ENCODE data around the gene UCP3. TPM values are rescaled to one million over a fixed set of nuclear protein-coding genes. Genes with fewer than 3 reads are reported as not detected.

Gene UCP3
- polyA plus RNA-seq, 1 experiment: 0.77 TPM

DNA sequence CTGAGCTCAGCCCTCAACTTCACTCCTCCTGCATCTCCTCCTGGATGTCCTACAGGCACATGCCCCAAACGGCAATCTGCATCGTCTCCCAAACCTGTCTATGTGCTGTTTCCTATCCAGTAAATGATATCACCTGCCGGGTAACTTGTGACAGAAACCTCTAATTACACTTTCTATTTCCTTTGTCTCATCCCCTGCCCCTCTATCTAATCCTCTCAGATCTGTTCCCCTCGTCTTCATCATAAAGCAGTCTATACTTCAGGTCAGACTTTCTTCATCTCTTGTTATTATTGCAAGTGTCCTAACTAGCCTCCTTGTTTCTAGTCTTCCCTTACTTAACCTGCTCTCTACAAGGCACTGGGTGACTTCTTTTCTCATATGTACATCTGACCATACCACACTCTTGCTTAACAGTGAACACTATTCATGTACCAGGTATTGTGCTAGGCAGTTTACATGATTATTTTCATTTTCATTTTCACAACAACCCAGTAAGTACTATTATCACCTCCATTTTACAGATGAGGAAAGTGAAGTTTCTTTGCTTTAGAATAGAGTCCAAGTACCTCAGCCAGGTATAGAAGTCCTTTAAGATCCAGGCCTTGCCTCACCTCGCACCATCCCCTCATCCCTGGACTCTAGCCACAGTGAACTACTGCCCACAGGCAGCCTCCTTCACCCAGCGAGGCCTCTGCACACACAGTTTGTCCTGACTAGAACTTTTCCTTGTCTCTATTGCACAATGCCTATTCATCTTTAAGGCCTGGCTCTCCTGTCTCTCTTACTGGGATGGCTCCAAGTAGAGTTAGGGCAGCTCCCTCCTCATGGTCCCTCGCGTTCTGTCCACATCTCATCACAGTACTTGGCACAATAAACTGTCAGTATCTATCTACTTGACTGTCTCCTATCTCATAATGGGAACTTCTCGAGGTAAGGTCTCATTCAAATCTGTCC is 22.1 kb upstream of the UCP3 start:
- ChIA-PET CTCF (no interaction called here), POLR2A (no interaction called here)
- TF ChIP-seq, protein P1, sequence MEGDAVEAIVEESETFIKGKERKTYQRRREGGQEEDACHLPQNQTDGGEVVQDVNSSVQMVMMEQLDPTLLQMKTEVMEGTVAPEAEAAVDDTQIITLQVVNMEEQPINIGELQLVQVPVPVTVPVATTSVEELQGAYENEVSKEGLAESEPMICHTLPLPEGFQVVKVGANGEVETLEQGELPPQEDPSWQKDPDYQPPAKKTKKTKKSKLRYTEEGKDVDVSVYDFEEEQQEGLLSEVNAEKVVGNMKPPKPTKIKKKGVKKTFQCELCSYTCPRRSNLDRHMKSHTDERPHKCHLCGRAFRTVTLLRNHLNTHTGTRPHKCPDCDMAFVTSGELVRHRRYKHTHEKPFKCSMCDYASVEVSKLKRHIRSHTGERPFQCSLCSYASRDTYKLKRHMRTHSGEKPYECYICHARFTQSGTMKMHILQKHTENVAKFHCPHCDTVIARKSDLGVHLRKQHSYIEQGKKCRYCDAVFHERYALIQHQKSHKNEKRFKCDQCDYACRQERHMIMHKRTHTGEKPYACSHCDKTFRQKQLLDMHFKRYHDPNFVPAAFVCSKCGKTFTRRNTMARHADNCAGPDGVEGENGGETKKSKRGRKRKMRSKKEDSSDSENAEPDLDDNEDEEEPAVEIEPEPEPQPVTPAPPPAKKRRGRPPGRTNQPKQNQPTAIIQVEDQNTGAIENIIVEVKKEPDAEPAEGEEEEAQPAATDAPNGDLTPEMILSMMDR (IDR thresholded peaks at IDR 0.05; ENCODE audit: insufficient read depth, low read depth, low read length): no peak
- Histone ChIP-seq H3K4me3 (ENCODE audit: low read depth, low read length) (no peak overlapping the region), H3K27me3 (ENCODE audit: control insufficient read depth, insufficient read depth, low read length) (no peaks in the 10 kb centered on the region), H3K36me3 (ENCODE audit: control insufficient read depth, insufficient read depth, low read length) (peaks cover 9% of the 10 kb centered on the region)
- no peak for DNase-seq (ENCODE audit: low read depth)

DNA sequence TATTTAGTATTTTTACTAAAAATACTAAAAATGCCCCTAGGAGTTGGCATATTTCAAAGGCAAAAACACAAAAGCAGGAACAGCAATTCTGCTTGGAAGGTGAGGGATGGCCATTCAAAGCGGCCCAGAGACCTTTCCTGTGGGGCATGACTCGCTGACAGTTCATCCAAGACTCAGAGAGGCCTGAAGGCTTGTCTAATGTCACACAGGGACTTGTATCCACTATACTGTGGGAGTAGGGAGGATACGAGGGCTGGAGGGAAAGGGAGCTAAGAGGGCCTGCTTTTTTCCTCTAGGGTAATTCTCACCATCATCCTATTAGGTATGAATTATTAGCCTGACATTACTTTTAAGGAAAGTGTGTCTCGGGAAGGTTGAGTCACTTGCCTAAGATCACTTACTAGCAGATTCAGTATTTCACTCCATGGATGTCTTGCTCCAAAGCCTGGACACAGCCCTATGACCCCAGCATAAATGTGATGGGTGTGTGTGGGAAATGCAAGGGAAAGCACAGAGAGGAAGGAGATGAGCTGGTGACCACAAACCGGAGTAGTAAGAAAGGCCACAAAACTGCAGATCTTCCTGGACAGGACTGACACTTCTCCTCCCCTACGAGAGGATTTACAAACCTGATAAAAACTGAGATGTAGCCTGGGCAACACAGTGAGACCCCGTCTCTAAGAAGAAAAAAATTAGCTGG is 16.7 kb upstream of the UCP3 start:
- POLR2A ChIA-PET: no interaction called here
- CTCF ChIA-PET: no interaction called here
- no peaks in the 10 kb centered on the region for H3K27me3 ChIP-seq (ENCODE audit: control insufficient read depth, insufficient read depth, low read length)
- peak; percentile 34 for DNase-seq (ENCODE audit: low read depth)
- H3K36me3 ChIP-seq (ENCODE audit: control insufficient read depth, insufficient read depth, low read length): no peaks in the 10 kb centered on the region; the same call in 1 of the 2 replicates
- H3K4me3 ChIP-seq (ENCODE audit: low read depth, low read length): no peak overlapping the region
- TF ChIP-seq, protein P1 (IDR thresholded peaks at IDR 0.05; ENCODE audit: insufficient read depth, low read depth, low read length): no peak

DNA sequence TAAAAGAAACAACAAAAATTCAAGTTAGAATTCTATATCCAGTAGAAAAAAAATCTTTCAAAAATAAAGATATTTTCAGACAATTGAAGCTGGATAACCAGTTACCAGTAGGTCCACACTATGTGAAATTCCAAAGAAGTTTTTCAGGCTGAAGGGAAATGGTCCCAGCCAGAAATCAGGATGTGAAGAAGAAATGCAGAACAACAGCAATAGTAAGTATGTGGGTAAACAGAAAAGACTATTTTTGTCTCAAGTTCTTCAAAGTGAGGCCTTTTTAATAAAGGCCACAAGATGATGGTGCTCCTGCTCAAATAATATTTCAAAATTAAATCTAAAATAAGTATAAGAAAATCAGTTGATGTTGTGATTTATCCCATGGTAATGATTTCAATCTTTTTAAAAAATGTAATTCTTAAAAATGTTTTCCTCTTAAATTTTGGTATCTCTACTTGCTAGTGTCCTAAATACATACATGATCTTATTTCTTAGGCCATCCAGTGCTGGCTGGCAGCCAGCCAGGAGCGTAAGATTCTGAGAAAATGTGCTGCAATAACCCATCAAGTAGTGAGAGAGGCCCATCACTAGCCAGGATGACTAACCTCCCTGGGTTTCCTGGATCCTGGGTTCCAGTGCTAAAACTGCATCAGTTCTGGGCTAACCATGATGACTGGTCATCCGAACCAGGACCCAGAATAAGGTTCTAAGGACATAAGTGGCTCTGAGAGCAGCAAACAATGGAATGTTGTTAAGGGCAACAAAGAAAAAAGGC is 15.6 kb upstream of the UCP3 start:
- H3K4me3 ChIP-seq (ENCODE audit: low read depth, low read length): no peak overlapping the region
- POLR2A ChIA-PET: no interaction called here
- TF ChIP-seq, protein P1 (IDR thresholded peaks at IDR 0.05; ENCODE audit: insufficient read depth, low read depth, low read length): no peak
- no peak for DNase-seq (ENCODE audit: low read depth)
- H3K36me3 ChIP-seq (ENCODE audit: control insufficient read depth, insufficient read depth, low read length): peaks cover 2% of the 10 kb centered on the region
- H3K27me3 ChIP-seq (ENCODE audit: control insufficient read depth, insufficient read depth, low read length): no peaks in the 10 kb centered on the region
- CTCF ChIA-PET: no interaction called here

DNA sequence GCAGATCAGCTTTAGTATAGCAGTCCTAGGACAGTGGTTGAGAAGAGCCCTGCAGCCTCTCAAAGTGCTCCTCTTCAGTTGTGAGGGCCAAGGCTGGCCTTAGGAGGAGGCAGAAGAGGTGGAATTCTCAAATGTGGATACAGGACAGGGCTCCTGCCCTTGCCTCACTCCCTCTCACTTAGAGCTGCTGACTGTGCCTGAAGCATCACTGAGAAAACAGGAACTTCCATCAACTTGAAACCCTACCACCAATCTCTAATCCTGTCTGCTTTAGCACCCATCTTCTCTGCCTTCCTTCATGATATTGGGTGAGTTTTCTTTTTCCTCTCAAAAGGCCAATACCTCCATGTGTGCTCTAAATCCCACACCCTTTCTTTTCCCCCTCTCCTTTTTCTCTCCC is 14.4 kb upstream of the UCP3 start:
- no peak overlapping the region for H3K4me3 ChIP-seq (ENCODE audit: low read depth, low read length)
- TF ChIP-seq, protein P1 (IDR thresholded peaks at IDR 0.05; ENCODE audit: insufficient read depth, low read depth, low read length): no peak
- peaks cover 2% of the 10 kb centered on the region for H3K36me3 ChIP-seq (ENCODE audit: control insufficient read depth, insufficient read depth, low read length)
- POLR2A ChIA-PET: no interaction called here
- no peaks in the 10 kb centered on the region for H3K27me3 ChIP-seq (ENCODE audit: control insufficient read depth, insufficient read depth, low read length)
- DNase-seq (ENCODE audit: low read depth): no peak
- CTCF ChIA-PET: no interaction called here

DNA sequence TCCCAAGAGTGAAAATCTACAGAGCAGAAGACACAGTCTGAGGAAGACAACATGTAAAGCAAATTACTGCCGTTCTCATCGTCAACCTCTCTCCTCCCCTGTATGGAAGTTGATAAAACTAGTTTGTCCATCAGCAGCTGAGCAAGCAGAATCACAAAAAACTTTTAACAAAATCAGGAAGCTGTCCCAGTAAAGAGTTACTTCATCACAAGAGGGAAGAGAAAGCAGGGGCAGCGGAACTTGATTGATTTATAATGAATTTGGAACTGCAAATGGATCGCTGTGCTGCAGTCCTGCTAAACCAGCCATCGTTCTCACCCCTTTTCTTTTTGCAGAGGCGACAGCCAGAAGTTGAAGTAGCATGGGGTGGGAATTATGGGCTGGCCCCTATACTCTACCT is 13.7 kb upstream of the UCP3 start:
- TF ChIP-seq, protein P1 (IDR thresholded peaks at IDR 0.05; ENCODE audit: insufficient read depth, low read depth, low read length): no peak
- H3K36me3 ChIP-seq (ENCODE audit: control insufficient read depth, insufficient read depth, low read length): peaks cover 2% of the 10 kb centered on the region
- no peak overlapping the region for H3K4me3 ChIP-seq (ENCODE audit: low read depth, low read length)
- POLR2A ChIA-PET: no interaction called here
- no peak for DNase-seq (ENCODE audit: low read depth)
- CTCF ChIA-PET: no interaction called here
- no peaks in the 10 kb centered on the region for H3K27me3 ChIP-seq (ENCODE audit: control insufficient read depth, insufficient read depth, low read length)
